H54 (cell line): ENCODE measurements around the gene ANKS4B.
"Not testable (repeated sequence)": the region's sequence is repeated elsewhere in the genome, so short reads cannot be mapped to it uniquely, and the experiment has no call there.

Experiments
- DNase-seq: peaks from one replicate; pipeline ENCODE4 v3.0.0; 2011; ENCODE audit warnings: low spot score, mixed read lengths; ENCODE audit not compliant: insufficient read length
- FAIRE-seq: peaks from 3 replicates; lab custom pipeline; 2011; peaks lifted over from hg19 to GRCh38; lab: Jason Lieb, UNC
- POLR2A ChIP-seq: IDR thresholded peaks from 2 replicates; pipeline ENCODE4 v1.6.1; 2011; ENCODE audit warnings: low read depth, mild to moderate bottlenecking, low read length

The ANKS4B gene

GRCh38 chr16:21279501-21279900, 46.0 kb downstream of the ANKS4B start:
- FAIRE-seq: no peak

GRCh38 chr16:21281698-21282389, 48.3 kb downstream of the ANKS4B start:
- TF ChIP-seq POLR2A: no peak
- FAIRE-seq (no peak), DNase-seq (no peak)

More at GRCh38 chr16:21279501-21279900, 46.0 kb downstream of the ANKS4B start:
- TF ChIP-seq POLR2A: no peak
- no peak for DNase-seq

GRCh38 chr16:21283521-21284289, 50.2 kb downstream of the ANKS4B start:
- no peak for FAIRE-seq
- TF ChIP-seq POLR2A: no peak
- DNase-seq: no peak

DNA sequence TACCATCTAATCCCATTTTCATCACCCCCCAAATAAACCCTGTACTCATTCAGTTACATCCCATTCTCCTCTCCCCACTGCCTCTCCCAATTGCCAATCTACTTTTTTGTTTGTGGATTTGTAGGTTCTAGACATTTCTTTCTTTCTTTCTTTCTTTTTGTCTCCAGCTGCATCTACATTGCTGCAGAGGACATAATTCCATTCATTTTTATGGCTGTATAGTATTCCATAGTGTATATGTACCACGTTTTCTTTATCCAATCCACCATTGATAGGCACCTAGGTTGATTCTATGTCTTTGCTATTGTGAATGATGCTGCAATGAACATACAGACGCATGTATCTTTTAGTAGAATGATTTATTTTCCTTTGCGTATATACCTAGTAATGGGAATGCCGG, 50.9 kb downstream of the ANKS4B start:
- DNase-seq (no peak), FAIRE-seq (no peak)
- no peak for TF ChIP-seq POLR2A

DNA sequence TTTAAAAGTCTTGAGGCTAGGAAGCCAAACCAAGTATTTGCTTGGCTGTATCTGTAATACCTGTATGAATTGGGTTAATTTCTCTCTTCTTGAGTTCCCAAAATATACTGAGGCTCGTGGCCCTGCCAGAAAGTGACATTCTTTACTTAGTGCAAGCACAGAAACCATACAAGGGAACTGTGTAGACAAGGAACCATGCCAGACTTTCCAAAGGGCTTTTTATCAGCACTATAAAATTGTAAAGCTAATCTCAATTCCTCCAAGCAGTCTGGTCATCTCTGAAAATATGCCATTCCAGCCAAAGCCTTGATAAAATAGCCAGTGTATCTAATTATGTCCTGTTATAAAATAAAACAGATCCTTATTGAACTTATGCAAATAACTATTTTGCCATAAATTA, 51.8 kb downstream of the ANKS4B start:
- DNase-seq (no peak), FAIRE-seq (no peak)
- no peak for TF ChIP-seq POLR2A

- FAIRE-seq, DNase-seq: not testable (repeated sequence)
Observed at GRCh38 chr16:21289789-21290188, 56.3 kb downstream of the ANKS4B start.

DNA sequence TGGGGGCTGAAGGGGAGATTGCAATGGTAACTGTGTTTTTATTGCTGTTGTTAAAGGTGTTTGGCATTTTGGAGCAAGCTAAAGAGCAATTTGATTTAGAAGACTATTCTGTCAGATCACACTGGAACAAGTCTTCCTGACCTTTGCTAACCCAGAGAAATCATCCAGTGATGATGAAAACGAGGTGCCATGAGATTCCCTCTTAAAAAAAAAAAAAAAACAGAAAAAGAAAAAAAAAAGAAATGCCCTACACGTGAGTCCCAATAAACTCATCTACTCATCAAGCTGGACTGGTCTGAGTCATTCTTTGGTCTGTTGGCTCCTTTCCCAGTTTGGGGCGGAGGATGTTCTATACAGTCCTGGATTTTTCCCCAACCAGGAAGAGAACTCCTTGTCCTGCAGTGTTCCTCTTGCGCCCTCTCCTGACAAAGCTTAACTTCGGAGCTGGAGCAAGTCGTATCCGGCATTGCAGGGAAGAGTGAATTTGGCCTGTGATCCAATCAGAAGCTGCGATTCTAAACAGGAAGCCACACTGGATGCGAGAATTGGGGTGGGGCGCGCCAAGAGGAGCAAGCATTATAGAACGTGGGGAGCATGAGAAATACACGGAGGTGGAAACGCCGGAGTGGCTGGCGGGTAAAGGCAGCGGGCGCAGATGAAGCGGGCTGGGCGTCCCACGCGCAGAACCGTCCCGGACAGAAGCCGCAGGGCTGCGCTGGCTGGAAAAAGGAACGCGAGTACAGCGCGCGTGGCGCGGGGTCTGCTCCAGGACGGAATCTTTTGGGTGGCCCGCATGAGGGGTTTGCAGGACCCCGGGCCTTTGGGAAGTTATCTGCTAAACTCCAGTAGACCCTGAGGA, 67.0 kb downstream of the ANKS4B start:
- 0 out of 2 replicates have a peak, but pooled peaks have one; percentile 31 for TF ChIP-seq POLR2A
- FAIRE-seq (peak; percentile 97), DNase-seq (peak; percentile 76)

DNA sequence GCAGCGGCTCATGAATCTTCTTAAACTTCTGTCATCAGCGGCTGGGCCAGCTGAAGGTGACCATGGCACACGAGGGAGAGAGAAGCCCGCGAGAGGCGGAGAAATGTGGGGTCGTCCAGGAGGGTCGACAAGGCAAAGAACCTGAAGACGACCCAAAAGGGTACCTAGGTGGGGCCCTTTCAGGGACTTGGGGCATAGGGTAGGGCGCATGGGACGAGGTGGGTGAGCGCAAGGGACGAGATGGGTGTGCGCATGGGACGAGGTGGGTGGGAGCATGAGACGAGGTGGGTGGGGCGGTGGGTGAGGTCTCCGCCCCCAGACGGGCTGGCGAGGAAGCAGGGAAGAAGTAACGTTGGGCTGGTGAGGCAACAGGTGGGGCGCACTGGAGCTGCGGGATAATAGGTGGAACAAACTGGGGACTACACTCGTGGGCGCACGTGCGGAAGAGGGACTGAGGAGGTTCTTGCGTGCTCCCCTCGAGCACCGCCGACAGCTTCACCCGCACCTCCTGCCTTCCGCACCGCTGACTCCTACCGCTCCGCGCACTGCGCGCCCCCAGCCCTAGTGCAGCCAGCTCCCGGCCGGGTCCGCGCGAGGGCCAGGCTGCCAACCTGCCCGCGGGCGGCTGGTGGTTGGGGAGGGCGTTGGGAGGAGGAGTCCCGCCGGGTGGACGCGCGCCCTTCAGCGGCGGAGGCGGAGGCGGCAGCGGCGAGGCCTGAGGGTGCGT, 67.8 kb downstream of the ANKS4B start:
- TF ChIP-seq POLR2A: peak; percentile 18; the same call in 1 of the 2 replicates
- peak; percentile 92 for FAIRE-seq
- peak; percentile 62 for DNase-seq

DNA sequence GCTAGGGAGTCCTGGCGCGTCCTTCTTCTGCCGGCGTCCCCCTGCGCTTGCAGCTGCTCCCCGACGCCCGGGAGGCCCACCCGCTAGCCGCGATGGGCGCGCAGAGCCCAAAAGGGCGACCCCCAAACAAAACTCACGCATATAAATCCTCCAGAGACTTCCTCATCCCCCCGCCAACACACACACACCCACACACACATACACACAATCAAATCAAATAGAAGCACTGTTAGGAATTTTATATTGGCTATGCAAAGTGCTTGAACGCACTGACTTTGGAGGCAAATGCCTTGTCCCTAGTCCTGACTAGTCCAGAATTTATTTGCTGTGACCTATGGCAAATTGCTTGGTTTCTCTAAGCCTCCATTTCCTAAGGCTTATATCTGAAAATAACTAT, 68.4 kb downstream of the ANKS4B start:
- no peak for TF ChIP-seq POLR2A
- no peak for FAIRE-seq

DNA sequence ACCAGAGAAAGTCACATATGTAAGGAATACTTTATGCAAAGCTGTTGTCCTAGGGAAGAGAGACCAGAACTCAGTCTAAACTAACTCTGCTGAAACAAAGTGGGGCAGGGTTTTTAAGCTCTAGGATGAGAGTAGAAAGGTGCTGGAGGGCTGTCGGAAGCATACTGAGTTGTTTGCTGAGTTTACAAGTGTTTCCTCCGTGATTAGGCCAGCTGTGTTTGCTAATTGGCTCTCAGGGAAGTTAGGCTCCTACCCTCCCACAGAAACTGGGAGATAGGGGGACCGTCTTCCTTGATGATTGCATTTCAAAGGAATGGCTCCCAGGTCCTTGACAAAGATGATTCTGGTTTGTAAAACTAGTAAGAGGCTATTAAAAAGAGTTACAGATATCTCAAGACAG, 69.0 kb downstream of the ANKS4B start:
- FAIRE-seq: peak; percentile 38
- no peak for DNase-seq
- no peak for TF ChIP-seq POLR2A

More for the DNA sequence above, 68.4 kb downstream of the ANKS4B start:
- DNase-seq: no peak

- DNase-seq (peak; percentile 40), FAIRE-seq (peak; percentile 92)
- no peak for TF ChIP-seq POLR2A
Observed at GRCh38 chr16:21302898-21303528, 69.5 kb downstream of the ANKS4B start.
